K562 (cell line): ENCODE measurements around the gene JMJD1C. TPM values are rescaled to one million over a fixed set of nuclear protein-coding genes. Genes with fewer than 3 reads are reported as not detected.

Source experiments
- ATF6 ChIP-seq: sonication (generic); formaldehyde crosslinking; IDR thresholded peaks from 2 replicates; pipeline ENCODE4 v1.4.0; 2020; ENCODE audit warnings: mild to moderate bottlenecking, missing genetic modification reagents
- BCOR ChIP-seq: fragments of 450-650 bp; IDR thresholded peaks from 2 replicates; pipeline ENCODE4 v1.6.1; 2016
- BHLHE40 ChIP-seq: IDR thresholded peaks from 2 replicates; pipeline ENCODE4 v1.6.1; 2011; ENCODE audit warnings: low read length, improper control_type of control experiment
- CHCHD3 ChIP-seq: fragments of 250-450 bp; sonication (Bioruptor Pico); IDR thresholded peaks from 2 replicates; pipeline ENCODE4 v2.1.2; 2022; ENCODE audit warnings: mild to moderate bottlenecking
- CHD1 ChIP-seq: fragments of 200-600 bp; sonication (generic); IDR thresholded peaks from one replicate; pipeline ENCODE4 v1.6.1; 2012; ENCODE audit warnings: mild to moderate bottlenecking, moderate library complexity, low read length, inconsistent platforms
- DIDO1 ChIP-seq: fragments of 450-650 bp; IDR thresholded peaks from 2 replicates; pipeline ENCODE4 v1.6.1; 2016; ENCODE audit warnings: low read depth, missing biosample characterization, missing genetic modification characterization
- ETS1 ChIP-seq: conservative IDR thresholded peaks from 2 replicates; pipeline ENCODE4 v1.6.1; 2011; ENCODE audit warnings: low read depth, mild to moderate bottlenecking, low read length; ENCODE audit not compliant: control insufficient read depth
- GTF2F1 ChIP-seq: IDR thresholded peaks from 2 replicates; pipeline ENCODE4 v1.6.1; 2011; ENCODE audit warnings: low read depth, low read length, improper control_type of control experiment
- MCM2 ChIP-seq: fragments of 450-650 bp; IDR thresholded peaks from 2 replicates; pipeline ENCODE4 v1.6.1; 2017; ENCODE audit warnings: low read depth, mild to moderate bottlenecking
- MEF2A ChIP-seq: IDR thresholded peaks from 2 replicates; pipeline ENCODE4 v1.6.1; 2011; ENCODE audit warnings: low read depth, mild to moderate bottlenecking, low read length, moderate library complexity; ENCODE audit not compliant: control insufficient read depth
- NCOA6 ChIP-seq: fragments of 450-650 bp; IDR thresholded peaks from 2 replicates; pipeline ENCODE4 v1.6.1; 2017; ENCODE audit warnings: mild to moderate bottlenecking
- NR3C1 ChIP-seq: sonication (generic); formaldehyde crosslinking; IDR thresholded peaks from 2 replicates; pipeline ENCODE4 v1.8.1; 2022; ENCODE audit warnings: missing genetic modification reagents
- PHF20 ChIP-seq: fragments of 450-650 bp; IDR thresholded peaks from 2 replicates; pipeline ENCODE4 v1.6.1; 2018; ENCODE audit not compliant: partially characterized antibody
- PHF21A ChIP-seq: fragments of 450-650 bp; IDR thresholded peaks from 2 replicates; pipeline ENCODE4 v1.6.1; 2017; ENCODE audit warnings: low read depth, borderline replicate concordance
- RB1 ChIP-seq: fragments of 450-650 bp; IDR thresholded peaks from 2 replicates; pipeline ENCODE4 v1.6.1; 2017; ENCODE audit warnings: low read depth, mild to moderate bottlenecking
- RBM39 ChIP-seq: fragments of 200-400 bp; formaldehyde crosslinking; optimal IDR thresholded peaks from 2 replicates; pipeline ENCODE3; 2018; ENCODE audit warnings: low read depth, low read length
- SMC3 ChIP-seq: conservative IDR thresholded peaks from 2 replicates; pipeline ENCODE4 v1.6.1; 2011; ENCODE audit warnings: low read depth, low read length, improper control_type of control experiment; ENCODE audit not compliant: insufficient read depth
- SREBF2 ChIP-seq: sonication (generic); formaldehyde crosslinking; IDR thresholded peaks from 2 replicates; pipeline ENCODE4 v1.4.0; 2020; ENCODE audit warnings: mild to moderate bottlenecking, missing genetic modification reagents
- THRB ChIP-seq: fragments of 450-650 bp; formaldehyde crosslinking; conservative IDR thresholded peaks from 2 replicates; pipeline ENCODE4 v1.4.0; 2022; ENCODE audit warnings: mild to moderate bottlenecking, missing genetic modification characterization
- TRIM25 ChIP-seq: fragments of 450-650 bp; IDR thresholded peaks from 2 replicates; pipeline ENCODE4 v1.7.0; 2016; ENCODE audit warnings: borderline replicate concordance
- TRIM28 ChIP-seq: fragments of 450-650 bp; IDR thresholded peaks from 2 replicates; pipeline ENCODE4 v1.6.1; 2017
- ZNF282 ChIP-seq: sonication (generic); formaldehyde crosslinking; IDR thresholded peaks from 2 replicates; pipeline ENCODE4 v1.8.1; 2023; ENCODE audit warnings: missing genetic modification reagents
- ZNF431 ChIP-seq: sonication (generic); formaldehyde crosslinking; IDR thresholded peaks from 2 replicates; pipeline ENCODE4 v1.8.0; 2022; ENCODE audit warnings: mild to moderate bottlenecking, missing genetic modification reagents
- ZNF551 ChIP-seq: fragments of 250-450 bp; sonication (Bioruptor Pico); IDR thresholded peaks from 2 replicates; pipeline ENCODE4 v1.5.0; 2021; ENCODE audit warnings: mild to moderate bottlenecking, moderate library complexity
- polyA plus RNA-seq, 8 experiments: library from polyadenylated mRNA; depleted of rRNA in 4 of 8; stranded (reverse) in 5 of 8; unstranded in 3 of 8; fragments of >200 nt; fragmentation: Nextera tagmentation in 2 of 8; fragmentation: Illumina TruSeq in 1 of 8; extraction: Ambion mirVana in 2 of 8; extraction: Trizol in 1 of 8; gene quantifications; 2 replicates each; pipeline versions ENCODE4 v1.2.1 to v1.2.3, GENCODE V29; 2011 to 2014; ENCODE audit warnings: inconsistent platforms in 1 of 8, missing spikeins in 1 of 8
- total RNA-seq, 7 experiments: library from RNA; depleted of rRNA in 6 of 7; stranded (reverse); fragments of >200 nt in 6 of 7; fragmentation: Illumina TruSeq in 2 of 7; extraction: Trizol in 2 of 7; gene quantifications; 2 replicates each; pipeline versions ENCODE4 v1.2.1 to v1.2.3, GENCODE V29; 2011 to 2021; ENCODE audit warnings: low replicate concordance in 1 of 7

JMJD1C gene
- total and polyA plus RNA-seq, 9 of the 15 experiments (the other 6 are each of a cell fraction or from before 2014, with no cell fraction given) = 25.3 to 68.0 (median 47.2) TPM

GRCh38 chr10:63465293-63466143 lies at the start of gene JMJD1C (continued):
- TF ChIP-seq MEF2A (no peak), BHLHE40 (0 out of 2 replicates have a peak, but pooled peaks have one; percentile 30), THRB (CRISPR knock-in tag) (no peak), ZNF551 (no peak), ZNF431 (CRISPR knock-in tag) (no peak), RB1 (peak; percentile 87), SREBF2 (CRISPR knock-in tag) (no peak; the same call in 1 of the 2 replicates), PHF21A (0 out of 2 replicates have a peak, but pooled peaks have one; percentile 5), GTF2F1 (no peak), TRIM25 (no peak), NCOA6 (peak; percentile 80), ETS1 (peak; percentile 70), CHD1 (no peak), ZNF282 (CRISPR knock-in tag) (peak; percentile 20; the same call in 1 of the 2 replicates), BCOR (peak; percentile 17; the same call in 1 of the 2 replicates), PHF20 (peak; percentile 38), TRIM28 (no peak), SMC3 (no peak), CHCHD3 (CRISPR knock-in tag) (peak; percentile 41; the same call in 1 of the 2 replicates), MCM2 (no peak), NR3C1 (CRISPR knock-in tag) (no peak; the same call in 1 of the 2 replicates), ATF6 (CRISPR knock-in tag) (peak; percentile 92), RBM39 (no peak), DIDO1 (tag) (no peak)
